Stimulated activated naive CD8-positive, alpha-beta T cell treated with anti-CD3 and anti-CD28 coated beads, Interleukin-15, Interleukin-2, amounts not matched to agents 100 U/mL and 50 U/mL, for 24 hours (primary cell): ENCODE results near the gene TLL2.

Experiments used
- ATAC-seq: fragments of 150-1000 bp; cut with Tn5 transposase; one replicate; pipeline ENCODE4 v1.10.0; 2021
- DNase-seq: peaks from one replicate; pipeline ENCODE4 v3.0.0; 2021

Gene TLL2

DNA sequence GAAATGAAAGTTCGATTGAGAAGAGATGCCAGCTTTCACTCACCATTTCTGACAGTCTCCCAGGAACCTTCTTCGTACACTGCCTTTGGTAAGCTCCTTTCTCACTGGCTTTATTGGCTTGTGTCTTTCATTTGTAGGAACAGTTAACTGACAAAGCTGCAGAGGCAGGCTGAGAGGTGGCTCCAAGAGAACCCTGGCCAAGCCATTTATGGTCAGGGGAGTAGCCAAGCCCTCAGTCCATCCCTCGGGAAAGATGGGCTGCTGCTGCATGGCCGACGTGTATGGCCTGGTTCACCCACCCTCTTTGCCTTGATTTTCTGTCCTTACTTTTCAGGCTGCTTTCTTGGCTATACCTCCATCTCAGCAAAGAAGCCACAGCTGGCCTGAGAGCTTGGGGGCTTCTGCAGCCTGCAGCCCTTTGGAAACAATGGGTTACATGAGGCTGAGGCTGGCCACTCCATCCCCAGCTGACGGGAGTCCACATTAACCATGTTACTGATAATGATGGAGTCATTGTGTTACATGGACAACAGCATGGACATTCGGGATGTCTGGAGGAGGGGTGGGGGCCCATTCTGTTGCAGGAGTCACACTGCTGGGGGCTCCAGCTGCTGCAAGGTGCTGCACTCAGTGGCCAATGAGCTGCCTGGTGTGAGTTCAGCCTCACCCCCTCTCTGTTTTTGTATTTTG, 154.7 kb downstream of the TLL2 start, which contains the start of gene OPALIN:
Gene OPALIN, minus strand, starts transcription at position 152 of the 690 bp plus-strand sequence. Its CDS starts 106 bp downstream, at position 46.
- no peak for ATAC-seq
- DNase-seq: no peak

DNA sequence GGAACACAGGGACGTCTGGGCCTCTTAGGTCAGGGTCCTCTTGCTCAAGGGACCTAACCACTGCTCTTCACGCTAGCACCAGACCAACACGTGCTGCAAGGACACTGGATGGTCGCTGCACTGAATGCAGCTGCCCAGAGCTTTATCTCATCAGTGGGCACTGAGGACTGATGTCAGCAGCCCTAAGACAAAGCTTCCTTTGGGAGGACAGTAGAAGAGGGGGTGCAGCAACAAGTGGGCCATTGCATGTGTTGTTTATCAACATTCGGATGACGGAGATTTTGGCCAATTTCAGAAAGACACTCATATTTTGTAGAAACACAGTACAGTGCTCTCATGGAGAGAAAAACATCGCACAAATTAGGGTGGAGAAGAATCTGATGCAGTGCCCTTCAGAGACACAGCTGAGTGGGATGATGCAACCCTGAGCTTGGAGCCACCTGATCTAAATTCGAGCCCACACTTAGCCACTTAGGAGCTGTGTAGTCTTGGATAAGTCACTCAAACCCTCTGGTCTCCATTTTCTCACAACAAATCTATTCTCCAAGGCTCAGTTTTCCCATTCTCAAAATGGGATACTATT, 156.6 kb downstream of the TLL2 start:
- DNase-seq: no peak
- no peak for ATAC-seq

DNA sequence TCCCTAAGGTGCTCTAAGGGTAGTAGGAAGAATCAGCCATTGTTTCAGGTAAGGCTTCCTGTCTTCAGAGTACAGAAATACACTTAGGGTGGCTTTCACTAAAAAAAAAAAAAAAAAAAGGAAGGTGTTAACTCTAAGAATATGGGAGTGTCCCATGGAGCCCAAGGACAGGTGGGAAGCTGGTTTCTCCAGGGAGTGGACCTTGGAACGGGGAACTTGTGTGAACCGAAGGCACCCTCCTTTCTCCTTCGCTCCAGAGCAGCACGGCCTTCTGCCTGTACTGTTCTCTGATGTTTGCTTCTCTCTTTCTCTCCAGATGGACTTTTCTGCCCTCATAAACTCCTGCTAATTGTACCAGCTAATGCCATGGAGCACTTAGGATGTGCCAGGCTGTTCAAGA, 161.1 kb downstream of the TLL2 start:
- no peak for ATAC-seq
- no peak for DNase-seq

DNA sequence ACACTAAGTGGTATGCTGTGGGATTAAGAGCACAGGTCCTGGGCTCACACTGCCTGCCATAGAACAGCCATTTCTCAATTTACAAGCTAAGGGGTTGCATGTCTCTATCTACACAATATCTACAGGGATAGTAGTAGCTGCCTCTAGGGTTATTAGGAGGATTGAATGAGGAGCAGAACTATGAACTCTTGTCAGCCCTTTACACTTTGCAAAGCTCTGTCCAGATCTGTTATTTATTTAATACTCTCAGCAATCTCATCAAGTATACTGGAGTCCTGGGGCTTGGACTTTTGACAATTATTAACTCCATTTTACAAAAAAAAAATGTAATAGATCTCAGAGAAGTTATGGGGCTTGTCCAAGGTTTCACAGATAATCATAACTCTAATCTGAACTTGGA, 161.7 kb downstream of the TLL2 start:
- no peak for ATAC-seq

DNA sequence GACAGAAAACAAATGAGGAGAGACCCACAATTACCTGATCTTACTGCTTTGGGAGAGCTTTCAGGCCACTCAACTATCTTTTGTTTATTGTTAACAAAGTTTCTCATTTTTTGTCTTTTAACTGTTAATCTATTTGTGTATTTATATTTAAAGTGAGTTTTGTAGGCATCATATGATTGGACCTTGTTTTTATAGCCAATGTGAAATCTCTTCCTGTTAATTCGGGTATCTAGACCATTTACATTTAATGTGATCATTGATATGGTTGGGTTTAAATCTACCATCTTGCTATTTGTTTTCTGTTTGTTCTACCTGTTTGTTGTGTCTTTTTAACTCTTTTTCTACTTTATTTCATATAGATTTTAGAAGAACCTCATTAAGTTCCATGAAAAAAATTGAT, 167.4 kb downstream of the TLL2 start:
- DNase-seq (no peak), ATAC-seq (no peak)

More for the DNA sequence above, 161.7 kb downstream of the TLL2 start:
- no peak for DNase-seq

DNA sequence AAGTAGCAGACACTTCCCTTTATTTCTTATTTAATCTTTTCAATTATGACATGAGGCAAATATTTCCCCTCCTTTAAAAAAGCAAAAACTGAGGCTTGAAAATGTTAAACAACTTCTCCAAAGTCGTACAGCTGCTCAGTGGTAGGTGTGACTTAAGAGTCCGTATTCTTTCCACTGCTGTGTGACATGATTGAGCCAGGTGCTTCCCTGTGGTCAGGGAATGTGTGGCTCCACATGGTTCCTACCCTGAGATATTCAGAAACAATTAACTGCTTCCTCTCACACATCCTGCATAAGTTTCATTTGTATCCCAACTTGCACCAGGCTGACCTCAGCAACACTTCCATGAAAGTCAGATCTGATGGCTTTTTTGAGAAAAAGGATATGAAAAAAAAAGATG, 168.5 kb downstream of the TLL2 start:
- DNase-seq: no peak
- ATAC-seq: no peak

DNA sequence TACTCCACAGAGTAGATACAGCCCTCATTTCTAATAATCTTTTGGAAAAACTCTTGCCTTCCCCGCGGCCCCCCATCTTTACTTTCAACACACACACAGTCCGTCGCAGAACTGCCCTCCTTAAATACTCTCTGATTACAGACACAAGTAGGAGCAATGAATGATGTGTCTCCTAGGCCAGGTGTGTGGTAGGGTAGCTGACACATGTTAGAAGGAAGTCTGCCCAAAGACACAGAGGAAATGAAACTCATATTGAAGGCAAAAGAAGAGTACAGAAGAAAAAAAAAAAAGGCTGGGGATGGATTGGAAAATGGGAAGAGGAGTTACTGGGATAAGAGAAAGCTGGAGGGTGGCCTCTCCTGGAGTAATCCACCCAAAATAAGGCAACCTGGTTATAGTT, 169.5 kb downstream of the TLL2 start:
- ATAC-seq (no peak), DNase-seq (no peak)

DNA sequence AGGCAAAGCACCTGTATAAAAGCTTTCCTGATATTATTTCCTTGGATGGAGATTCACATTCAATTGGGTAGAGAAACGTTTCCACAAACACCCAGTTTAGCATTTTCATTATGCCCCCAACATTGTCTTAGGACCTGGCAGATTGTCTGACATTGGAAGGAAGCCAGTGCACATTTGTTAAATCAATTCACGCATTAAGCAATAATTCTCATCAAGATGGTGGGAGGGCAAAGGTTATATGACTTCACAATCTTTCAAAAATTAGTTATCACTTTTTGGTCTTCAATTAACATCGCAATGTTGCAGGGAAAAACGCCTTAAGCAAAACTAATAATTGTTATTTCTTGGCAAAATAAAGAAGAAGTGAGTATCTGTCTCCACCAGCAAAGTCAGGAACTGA, 171.3 kb downstream of the TLL2 start:
- no peak for ATAC-seq
- no peak for DNase-seq

DNA sequence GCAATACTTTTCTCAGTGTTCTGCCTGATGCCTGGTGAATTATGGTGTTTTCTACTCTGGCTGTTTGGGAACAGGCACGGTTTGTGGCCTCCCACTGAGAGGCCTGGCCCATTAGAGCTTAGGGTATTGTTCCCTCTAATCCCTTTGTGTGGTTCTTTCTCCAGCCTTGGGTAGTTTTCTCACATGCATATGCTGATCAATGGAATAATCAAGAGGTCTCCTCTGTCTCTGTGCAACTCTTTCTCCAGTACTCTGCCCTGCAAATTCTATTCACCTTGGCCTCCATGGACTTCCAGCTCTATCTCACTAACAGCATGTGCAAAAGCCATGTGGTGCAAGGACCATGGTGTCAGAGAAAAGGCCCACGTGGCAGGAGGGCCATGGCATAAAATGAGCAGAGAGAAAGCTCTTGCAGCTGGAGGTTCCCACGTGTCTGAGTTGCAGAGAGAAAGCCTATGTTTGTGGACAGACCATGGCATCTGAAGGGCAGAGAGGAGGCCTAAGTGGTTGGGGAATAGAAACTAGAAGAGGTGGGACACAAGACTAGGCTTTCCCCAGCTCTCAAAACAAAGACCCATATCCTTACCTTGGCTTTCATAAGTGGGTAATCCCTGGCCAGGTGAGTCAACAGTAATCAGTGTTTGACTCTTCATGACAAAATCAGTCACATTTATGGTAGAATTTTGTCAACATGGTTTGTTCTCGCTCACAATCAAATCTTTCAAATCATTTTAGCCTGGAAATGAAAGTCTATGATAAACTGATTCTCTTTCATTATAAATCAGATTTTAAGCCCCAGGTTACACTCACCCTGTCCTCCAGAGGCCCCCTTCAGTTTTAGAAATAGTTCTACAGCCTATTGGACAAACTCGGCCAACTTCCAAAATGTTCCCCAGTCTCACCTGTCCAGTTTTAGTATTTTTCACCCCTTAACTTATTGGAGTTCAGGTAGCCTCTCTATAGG, 172.2 kb downstream of the TLL2 start:
- DNase-seq (no peak), ATAC-seq (peak; percentile 62)

DNA sequence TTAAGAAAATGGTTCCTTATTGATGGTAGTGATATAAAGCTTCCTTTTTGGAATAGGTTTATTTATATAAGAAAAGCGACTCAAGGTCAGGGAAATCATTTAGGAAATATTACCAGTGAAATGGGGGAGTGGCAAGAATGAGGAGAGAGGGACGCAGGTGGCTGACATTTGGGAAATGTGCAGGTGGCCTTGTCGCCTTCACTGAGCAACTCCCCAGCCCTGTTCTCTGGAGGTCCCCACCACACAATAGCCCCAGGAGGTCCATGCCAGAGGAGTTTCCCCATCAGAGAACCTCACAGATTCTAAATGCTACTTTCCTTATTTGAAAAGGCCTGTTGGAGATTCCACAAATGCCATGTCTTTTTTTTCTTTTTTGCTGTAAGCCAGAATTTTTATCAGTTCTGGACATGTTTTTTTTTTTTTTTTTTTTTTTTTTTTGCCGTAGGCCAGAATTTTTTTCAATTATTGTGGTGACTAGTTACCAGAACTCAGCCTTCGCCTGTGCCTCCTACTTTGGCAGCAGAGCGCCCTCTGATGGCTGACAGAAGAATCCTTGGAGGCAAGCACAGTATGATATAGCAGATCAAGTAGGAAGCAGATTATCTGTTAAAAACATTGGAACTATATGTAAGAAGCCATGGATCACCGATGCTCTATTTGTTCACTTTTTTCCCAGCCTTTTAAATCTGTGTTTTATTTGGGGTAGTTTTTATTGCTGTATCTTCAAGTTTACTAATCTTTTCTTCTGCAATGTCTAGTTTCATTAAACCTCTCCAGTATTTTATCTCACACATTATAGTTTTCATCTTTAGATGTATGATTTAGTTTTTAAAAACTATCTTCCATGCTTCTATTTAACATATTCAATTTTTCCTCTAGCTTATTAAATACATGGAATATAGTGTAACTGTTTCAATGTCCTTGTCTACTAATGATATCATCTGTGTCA, 173.5 kb downstream of the TLL2 start:
- peak; percentile 69 for DNase-seq

DNA sequence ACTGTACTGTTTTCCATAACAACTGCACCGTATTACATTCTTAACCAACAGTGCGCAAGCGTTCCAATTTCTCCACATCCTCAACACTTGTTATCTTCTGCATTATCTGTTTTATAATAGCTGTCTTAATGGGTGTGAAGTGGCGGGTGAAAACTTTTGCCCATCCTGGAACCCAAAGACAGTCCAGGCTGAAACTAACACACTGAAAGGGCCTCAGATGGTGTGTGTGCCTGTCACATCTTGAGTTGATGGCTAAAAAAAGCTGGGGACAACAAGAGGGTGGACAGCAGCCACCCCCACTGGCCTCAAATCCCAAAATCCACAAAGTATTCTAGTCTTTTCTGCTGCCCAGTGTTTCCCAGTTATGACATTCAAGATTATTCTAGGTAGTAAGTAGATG, 174.3 kb downstream of the TLL2 start:
- DNase-seq (no peak), ATAC-seq (no peak)

More for the DNA sequence above, 173.5 kb downstream of the TLL2 start:
- peak; percentile 75 for ATAC-seq

DNA sequence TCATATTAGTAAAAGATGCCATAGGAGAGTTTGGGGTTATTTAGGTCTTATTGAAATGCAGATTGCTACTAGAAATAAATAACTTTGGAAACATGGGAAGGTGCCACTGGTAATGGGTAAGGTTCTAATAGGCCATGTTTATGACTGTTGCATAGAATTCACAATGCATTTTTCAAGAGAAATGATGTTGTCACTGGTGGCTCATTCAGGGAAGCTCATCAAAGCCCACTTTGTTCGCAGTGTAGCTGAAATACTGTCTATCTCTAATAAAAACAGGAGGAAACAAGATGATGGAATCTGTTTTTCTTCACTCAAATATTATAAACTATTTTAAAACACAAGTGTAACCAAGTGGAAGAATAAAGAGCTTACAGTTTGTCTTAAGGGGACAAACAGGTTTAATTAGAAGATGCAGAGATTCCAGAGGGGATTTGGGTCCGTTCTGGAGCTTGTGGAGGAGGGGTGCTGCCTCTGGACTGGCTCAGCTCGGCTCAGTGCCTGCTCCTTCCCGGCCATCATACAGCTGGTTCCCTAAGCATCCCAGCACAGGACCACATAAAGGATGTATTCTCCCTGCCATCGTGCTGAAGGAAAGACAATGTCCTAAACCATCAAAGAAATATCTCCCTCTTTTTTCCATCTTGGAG, 175.3 kb downstream of the TLL2 start:
- no peak for DNase-seq
- no peak for ATAC-seq

DNA sequence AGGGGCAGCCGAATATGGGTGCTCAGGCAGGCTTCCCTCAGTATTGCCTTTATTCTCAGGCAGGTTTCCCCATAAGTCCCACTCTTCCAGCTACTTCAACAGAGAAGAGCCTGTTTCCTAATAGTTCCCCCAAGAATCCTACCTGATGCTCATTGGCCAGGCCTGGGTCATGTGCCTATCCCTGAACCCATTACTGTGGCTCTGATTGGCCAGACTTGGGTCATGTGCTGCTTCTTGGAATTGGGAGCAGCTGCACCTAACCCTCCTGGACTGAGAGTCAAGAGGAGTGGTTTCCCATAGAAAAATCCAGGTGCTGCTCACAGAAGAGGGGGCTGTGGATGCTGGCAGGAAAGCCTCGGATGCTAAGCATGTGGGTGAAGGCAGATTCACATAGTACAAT, 176.6 kb downstream of the TLL2 start:
- DNase-seq (no peak), ATAC-seq (no peak)

DNA sequence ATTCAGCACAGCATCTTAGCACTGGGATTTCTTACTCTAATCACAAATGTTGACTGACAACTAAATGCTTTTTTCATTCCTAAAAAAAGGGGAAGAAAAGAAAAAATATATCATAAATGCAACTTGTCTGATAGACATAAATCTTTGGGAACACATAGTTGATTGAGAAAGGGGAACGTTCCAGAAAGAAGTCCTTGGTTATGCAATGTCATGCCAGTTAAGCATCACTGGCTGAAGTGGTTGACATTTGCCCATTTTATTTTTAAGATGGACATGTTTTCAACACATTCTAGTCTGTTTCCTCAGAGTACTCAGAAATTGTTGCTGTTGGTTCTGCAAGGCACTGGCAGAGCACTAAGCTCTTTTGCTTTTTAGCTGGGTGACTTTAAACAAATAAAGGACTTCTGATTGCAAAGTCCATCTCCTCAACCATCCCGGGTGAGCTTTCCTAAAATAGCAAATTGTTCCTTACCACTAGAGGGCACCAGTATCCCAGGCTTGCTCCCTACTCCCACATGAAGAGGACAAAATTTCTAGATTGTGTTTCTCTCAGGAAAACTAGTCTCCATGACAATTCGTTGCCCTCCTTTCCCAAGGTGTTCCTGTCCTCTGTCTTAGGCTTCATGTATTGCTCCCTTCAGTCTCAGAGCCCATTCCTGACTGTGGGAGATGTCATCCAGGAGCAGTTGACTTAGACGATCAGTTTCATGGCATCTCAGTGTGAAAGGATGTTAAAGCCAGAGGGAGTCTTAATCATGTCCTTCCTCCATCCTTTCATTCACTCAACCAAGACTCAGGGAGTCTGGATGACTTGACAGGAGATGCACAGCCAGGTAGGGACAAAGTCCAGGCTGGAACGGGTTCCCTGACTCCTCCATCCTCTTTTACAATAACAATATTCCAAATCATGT, 178.9 kb downstream of the TLL2 start:
- DNase-seq (no peak), ATAC-seq (no peak)

DNA sequence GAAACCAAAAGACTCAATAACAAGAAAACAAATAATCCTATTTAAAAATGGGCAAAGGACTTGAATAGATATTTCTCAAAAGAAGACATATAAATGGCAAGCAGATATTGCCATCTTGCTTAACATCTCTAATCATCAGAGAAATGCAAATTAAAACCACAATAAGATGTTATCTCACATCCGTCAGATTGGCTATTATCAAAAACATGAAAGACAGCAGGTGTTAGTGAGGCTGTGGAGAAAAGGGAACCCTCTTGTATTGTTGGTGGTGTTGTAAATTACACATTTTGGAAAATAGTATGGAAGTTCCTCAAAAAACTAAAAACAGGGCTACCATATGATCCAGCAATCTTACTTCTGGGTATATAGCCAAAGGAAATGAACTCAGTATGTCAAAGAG, 180.6 kb downstream of the TLL2 start:
- ATAC-seq (no peak), DNase-seq (no peak)

DNA sequence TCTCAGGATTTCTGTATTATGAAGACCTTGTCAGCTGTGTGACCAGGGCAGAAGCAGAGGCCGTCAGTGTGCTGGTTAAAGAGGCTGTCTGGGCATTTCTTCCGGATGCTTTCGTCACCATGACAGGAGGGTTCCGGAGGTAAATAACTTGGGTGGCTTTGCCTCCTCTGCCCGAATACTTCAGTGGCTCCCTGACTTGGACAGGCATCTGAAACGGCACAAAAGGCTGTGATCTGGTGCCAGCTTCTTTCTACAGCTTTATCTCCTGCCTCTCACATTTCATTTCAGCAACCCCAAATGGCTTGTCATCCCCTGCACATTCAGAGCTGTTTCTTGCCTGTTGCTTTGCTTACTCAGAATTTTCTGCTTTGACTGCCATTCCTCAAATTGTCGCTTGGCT, 186.3 kb downstream of the TLL2 start:
- DNase-seq (no peak), ATAC-seq (no peak)

DNA sequence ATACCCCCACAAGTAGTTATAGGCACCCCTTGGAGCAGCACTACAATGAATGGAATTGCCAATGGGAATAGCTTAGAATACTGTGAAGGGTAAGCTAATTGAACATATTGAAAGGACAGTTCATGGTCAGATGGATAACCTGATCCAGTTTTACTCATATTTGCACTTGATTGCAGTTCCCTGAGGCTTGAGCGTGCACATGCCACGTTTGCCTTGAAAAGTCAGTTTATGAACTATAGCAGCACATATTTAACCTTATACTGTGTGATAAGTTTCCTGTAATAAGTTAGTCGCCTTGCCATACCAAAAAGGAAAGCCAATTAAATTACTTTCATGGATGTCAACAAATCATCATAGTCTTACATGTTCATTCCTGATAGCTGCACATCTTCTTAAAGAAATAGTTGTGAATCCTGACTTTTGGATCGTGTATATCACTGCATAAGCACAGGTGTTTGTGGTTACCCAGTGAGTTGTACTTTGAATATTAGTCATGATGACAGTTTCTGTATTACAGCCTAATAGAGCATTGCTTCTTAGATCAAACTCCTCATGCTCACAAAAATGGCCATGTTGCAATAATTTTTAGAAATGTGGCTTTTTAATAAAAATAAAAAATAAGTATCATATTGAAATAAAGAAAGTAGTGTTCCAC, 187.9 kb downstream of the TLL2 start:
- ATAC-seq (no peak), DNase-seq (no peak)

DNA sequence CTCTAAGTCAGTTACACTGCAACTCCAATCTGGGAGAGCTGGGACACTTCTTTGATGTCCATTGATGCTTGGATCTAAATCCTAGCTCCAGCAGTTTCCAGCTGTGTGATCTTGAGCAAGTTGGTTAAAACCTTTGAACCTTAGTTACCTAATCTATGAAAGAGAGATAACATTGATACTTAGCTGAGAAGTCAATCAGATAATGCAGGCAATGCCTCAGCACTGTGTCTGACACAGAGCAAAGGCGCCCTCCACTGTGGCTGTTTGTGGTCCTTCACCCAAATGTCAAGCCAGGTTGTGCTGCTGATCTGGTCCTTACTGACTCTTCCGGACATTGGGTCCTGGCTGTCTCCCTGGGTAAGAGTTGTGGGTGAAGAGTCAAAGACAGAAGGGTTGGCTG, 189.3 kb downstream of the TLL2 start:
- ATAC-seq: no peak
- DNase-seq: no peak

DNA sequence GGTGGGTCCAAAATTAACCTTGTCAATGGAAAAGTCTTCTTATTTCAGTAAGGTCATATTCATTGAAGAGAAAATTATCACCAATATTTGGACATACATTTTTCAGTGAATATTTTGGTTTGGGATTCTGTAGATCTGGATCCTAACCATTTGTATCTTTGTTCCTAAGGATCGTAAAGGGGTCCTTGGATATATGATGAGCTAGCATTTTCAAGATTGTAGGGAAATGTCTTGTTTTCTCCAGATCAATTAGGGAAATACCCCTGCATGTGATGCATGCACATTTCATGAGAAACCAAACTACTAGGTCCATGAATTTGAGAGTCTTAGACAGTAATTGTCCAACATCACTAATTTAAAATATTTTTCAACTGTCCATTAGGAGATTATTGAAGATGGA, 191.5 kb downstream of the TLL2 start:
- no peak for ATAC-seq
- DNase-seq: no peak

DNA sequence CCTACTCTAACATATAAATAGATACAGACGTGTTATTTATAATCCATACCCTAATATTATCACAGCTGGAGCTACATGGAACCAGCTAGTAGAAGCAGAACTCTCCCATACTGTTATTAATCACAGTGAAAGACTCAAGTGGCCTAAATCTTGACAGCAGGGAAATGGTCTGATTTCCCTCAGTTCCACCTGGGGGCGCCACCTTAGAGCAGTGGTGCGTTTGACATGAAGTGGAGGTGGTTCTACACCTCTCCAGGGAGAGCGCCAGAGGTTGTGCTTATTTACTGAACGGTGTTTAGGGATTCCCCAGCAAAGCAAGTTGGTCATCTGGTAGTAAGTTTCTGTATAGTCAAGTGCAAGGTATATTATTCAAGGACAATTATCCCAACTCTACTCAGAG, 191.9 kb downstream of the TLL2 start:
- ATAC-seq (no peak), DNase-seq (no peak)
